ENCODE results near the gene MIX23. TPM values are rescaled to one million over a fixed set of nuclear protein-coding genes. Genes with fewer than 3 reads are reported as not detected.

The MIX23 gene
- total RNA-seq, 4 donors from 2014 or later, result 6.1 to 19.3 (median 12.0) TPM

GRCh38 chr3:122312826-122313225 lies 70.2 kb downstream of the MIX23 start:
- no peak for DNase-seq (ENCODE audit: low spot score in 2 of 2)
- intact Hi-C loops (cut with DNase I; ENCODE audit: low total_unique reads), result no loop called here
- no peak for TF ChIP-seq POLR2A (IDR thresholded peaks at IDR 0.05)
- TF ChIP-seq, protein P1, sequence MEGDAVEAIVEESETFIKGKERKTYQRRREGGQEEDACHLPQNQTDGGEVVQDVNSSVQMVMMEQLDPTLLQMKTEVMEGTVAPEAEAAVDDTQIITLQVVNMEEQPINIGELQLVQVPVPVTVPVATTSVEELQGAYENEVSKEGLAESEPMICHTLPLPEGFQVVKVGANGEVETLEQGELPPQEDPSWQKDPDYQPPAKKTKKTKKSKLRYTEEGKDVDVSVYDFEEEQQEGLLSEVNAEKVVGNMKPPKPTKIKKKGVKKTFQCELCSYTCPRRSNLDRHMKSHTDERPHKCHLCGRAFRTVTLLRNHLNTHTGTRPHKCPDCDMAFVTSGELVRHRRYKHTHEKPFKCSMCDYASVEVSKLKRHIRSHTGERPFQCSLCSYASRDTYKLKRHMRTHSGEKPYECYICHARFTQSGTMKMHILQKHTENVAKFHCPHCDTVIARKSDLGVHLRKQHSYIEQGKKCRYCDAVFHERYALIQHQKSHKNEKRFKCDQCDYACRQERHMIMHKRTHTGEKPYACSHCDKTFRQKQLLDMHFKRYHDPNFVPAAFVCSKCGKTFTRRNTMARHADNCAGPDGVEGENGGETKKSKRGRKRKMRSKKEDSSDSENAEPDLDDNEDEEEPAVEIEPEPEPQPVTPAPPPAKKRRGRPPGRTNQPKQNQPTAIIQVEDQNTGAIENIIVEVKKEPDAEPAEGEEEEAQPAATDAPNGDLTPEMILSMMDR (IDR thresholded peaks at IDR 0.05), result no peak
- no peak overlapping the region for H3K4me3 ChIP-seq (ENCODE audit: low read depth, poor library complexity, severe bottlenecking)

DNA sequence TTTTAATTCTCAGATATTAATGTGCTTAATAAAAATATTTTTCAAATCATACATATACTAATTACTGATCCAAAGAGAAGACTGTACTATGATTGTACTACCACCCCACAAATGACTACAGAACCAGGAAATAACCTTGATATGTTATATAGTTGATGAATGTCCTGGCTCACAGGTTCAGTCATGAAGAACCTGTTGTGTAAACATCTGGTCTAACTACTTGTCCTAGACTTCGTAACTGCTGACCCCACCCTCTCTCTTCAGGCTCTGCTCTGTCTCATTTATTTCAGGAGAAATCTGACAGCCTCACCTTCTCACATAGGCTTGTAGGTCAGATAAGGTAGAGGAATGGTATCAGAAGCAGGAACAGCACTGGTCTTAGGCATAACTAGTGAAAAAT lies 72.7 kb downstream of the MIX23 start:
- intact Hi-C loops (cut with DNase I; ENCODE audit: low total_unique reads), result no loop called here

More for the DNA sequence above, 72.7 kb downstream of the MIX23 start:
- no peak overlapping the region for H3K4me3 ChIP-seq (ENCODE audit: low read depth, poor library complexity, severe bottlenecking)
- WGBS, 2 donors, result 34 to 56% methylated on average over 1 of the region's 1 CpG
- no peak for TF ChIP-seq POLR2A (IDR thresholded peaks at IDR 0.05)
- TF ChIP-seq, protein P1 (IDR thresholded peaks at IDR 0.05), result no peak
- no peak for DNase-seq (ENCODE audit: low spot score in 2 of 2)

Other genes with a start within 250 kb of the MIX23 start
- gene CASR, start 199.6 kb downstream of the MIX23 start, total RNA-seq, result not detected
- gene CSTA, start 58.0 kb downstream of the MIX23 start, total RNA-seq, result 100 to 1,000 TPM; 122 to 575 (median 256) TPM
- gene FAM162A, start 951 bp upstream of the MIX23 start, total RNA-seq, result 10 to 100 TPM; 34.2 to 85.7 (median 41.0) TPM
- 1 to 10 TPM; 1.3 to 4.9 (median 2.8) TPM for gene WDR5B, start 32.8 kb upstream of the MIX23 start, total RNA-seq
- 10 to 100 TPM; 21.4 to 41.3 (median 27.6) TPM for gene KPNA1, start 131.7 kb upstream of the MIX23 start, total RNA-seq
- gene PARP9, start 181.1 kb upstream of the MIX23 start, total RNA-seq, result 10 to 100 TPM in 1 of 4 donors, 1 to 10 TPM in 3; 4.9 to 10.1 (median 7.3) TPM
- gene DTX3L, start 181.1 kb upstream of the MIX23 start, total RNA-seq, result 10 to 100 TPM in 1 of 4 donors, 1 to 10 TPM in 3; 7.8 to 14.2 (median 9.4) TPM
- gene PARP15, start 194.4 kb upstream of the MIX23 start, total RNA-seq, result under 1 TPM in 3 of 4 donors, not detected in 1; 0.29 to 0.71 (median 0.38) TPM